ENCODE measurements around the gene ZNRF2. TPM values are rescaled to one million over a fixed set of nuclear protein-coding genes. Genes with fewer than 3 reads are reported as not detected.

The ZNRF2 gene
- total RNA-seq, 2 donors from 2014 or later: 20.2 to 29.4 TPM

DNA sequence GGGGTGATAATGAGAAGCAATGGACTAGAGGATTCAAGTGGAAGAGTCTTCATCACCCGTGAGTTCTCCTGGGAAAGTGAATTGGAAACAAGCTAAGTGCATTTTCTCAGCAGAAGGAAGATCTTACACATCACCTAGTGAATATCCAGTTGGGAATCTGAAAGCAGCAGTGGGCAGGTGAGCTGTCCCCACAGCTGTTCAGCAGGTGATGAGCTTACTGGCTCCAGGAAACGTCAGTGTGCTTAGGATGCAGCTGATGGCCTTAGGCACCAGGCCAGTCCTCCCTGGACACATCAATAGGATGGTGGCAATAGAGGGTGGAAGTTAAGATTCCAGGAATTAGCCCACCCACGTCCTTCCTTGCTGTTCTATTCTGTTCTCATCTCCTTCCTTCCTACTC, 127.5 kb downstream of the ZNRF2 start:
- Histone ChIP-seq H3K27me3 (replicated peaks; ENCODE audit: insufficient read depth) (no peaks in the 10 kb centered on the region), H3K4me1 (ENCODE audit: control insufficient read depth in 1 of 2, low read depth in 2 of 2) (no peaks in the 10 kb centered on the region), H3K36me3 (no peaks in the 10 kb centered on the region), H3K4me3 (no peak overlapping the region), H3K27ac (no peak overlapping the region), H3K9me3 (no peaks in the 10 kb centered on the region)
- TF ChIP-seq, protein P1, sequence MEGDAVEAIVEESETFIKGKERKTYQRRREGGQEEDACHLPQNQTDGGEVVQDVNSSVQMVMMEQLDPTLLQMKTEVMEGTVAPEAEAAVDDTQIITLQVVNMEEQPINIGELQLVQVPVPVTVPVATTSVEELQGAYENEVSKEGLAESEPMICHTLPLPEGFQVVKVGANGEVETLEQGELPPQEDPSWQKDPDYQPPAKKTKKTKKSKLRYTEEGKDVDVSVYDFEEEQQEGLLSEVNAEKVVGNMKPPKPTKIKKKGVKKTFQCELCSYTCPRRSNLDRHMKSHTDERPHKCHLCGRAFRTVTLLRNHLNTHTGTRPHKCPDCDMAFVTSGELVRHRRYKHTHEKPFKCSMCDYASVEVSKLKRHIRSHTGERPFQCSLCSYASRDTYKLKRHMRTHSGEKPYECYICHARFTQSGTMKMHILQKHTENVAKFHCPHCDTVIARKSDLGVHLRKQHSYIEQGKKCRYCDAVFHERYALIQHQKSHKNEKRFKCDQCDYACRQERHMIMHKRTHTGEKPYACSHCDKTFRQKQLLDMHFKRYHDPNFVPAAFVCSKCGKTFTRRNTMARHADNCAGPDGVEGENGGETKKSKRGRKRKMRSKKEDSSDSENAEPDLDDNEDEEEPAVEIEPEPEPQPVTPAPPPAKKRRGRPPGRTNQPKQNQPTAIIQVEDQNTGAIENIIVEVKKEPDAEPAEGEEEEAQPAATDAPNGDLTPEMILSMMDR (IDR thresholded peaks at IDR 0.05): no peak
- DNase-seq (ENCODE audit: low spot score) (no peak), ATAC-seq (ENCODE audit: insufficient number of reproducible peaks, low FRiP score, low read depth) (no peak)

DNA sequence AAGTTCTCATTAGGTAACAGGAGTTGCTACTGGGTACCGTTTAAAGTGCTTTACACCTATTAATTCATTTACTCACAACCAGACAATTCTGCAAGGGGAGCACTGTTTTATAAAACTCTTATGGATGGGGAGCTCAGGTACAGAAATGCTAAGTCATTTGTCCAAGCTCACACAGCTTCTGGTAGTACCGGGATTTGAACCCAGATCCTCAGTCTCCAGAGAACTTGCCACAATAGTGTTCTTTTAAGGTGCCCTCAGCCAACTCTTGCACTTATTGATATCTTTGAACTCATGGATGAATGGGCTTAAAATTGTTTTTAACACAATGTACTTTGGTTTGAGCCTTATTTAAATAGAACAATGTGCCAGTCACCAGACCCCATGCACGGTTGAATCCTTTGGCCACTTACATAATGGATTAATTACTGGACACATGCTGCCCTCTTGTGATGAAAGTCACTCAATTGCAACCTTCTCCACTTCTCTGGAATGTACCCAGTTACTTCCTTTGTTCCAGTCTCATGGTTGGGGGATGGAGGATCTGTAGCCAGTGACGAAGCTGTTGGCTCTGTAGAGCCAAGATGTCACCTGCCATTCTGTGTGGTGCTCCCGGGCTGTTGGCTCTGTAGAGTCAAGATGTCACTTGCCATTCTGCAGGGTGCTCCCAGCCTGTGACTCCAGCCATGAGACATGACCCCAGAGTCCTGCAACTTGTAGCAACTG, 128.5 kb downstream of the ZNRF2 start:
- H3K9me3 ChIP-seq: no peaks in the 10 kb centered on the region
- DNase-seq (ENCODE audit: low spot score): no peak
- peak; percentile 86 for ATAC-seq (ENCODE audit: insufficient number of reproducible peaks, low FRiP score, low read depth)
- no peaks in the 10 kb centered on the region for H3K4me1 ChIP-seq (ENCODE audit: control insufficient read depth in 1 of 2, low read depth in 2 of 2)
- no peaks in the 10 kb centered on the region for H3K27me3 ChIP-seq (replicated peaks; ENCODE audit: insufficient read depth)
- H3K4me3 ChIP-seq: no peak overlapping the region
- no peak overlapping the region for H3K27ac ChIP-seq
- TF ChIP-seq, protein P1 (IDR thresholded peaks at IDR 0.05): peak; percentile 52
- no peaks in the 10 kb centered on the region for H3K36me3 ChIP-seq

DNA sequence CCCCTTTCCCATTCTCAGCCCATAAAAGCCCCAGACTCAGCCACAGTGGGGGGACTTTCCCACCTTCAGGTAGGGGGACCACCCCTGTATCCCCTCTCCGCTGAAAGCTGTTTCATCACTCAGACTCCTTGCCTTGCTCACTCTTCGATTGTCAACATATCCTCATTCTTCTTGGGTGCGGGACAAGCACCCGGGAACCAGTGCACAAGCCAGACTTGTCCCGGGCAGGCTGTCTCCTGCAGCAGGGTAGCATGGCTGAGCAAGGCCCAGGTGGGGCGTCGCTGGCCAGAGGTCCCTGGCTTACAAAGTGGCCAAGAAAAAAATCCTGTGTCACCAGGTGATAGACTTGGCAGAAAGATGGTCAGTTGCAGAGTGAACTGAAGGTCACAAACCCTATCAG, 129.5 kb downstream of the ZNRF2 start:
- no peak for ATAC-seq (ENCODE audit: insufficient number of reproducible peaks, low FRiP score, low read depth)

More for the DNA sequence above, 129.5 kb downstream of the ZNRF2 start:
- no peaks in the 10 kb centered on the region for H3K36me3 ChIP-seq
- TF ChIP-seq, protein P1 (IDR thresholded peaks at IDR 0.05): no peak
- H3K27ac ChIP-seq: no peak overlapping the region
- DNase-seq (ENCODE audit: low spot score): no peak
- no peaks in the 10 kb centered on the region for H3K27me3 ChIP-seq (replicated peaks; ENCODE audit: insufficient read depth)
- H3K9me3 ChIP-seq: no peaks in the 10 kb centered on the region
- no peaks in the 10 kb centered on the region for H3K4me1 ChIP-seq (ENCODE audit: control insufficient read depth in 1 of 2, low read depth in 2 of 2)
- H3K4me3 ChIP-seq: no peak overlapping the region

Other genes with a start within 250 kb of the ZNRF2 start
- gene MTURN, start 149.6 kb upstream of the ZNRF2 start, total RNA-seq: 10 to 100 TPM; 71.1 to 80.1 TPM
- 10 to 100 TPM; 16.2 to 47.0 TPM for gene NOD1, start 194.2 kb downstream of the ZNRF2 start, total RNA-seq
- gene GGCT, start 220.2 kb downstream of the ZNRF2 start, total RNA-seq: 10 to 100 TPM; 11.8 to 24.6 TPM

All from thoracic aorta (tissue), 2 donors.